GM12878 (cell line): ENCODE measurements around the gene NBPF26. TPM values are rescaled to one million over a fixed set of nuclear protein-coding genes. Genes with fewer than 3 reads are reported as not detected.
"Not testable (repeated sequence)": the region's sequence is repeated elsewhere in the genome, so short reads cannot be mapped to it uniquely, and the experiment has no call there.

ENCODE experiments used
- ATAC-seq: fragments of 200-7000 bp; cut with Tn5 transposase; 3 replicates; pipeline ENCODE4 v1.9.1; 2020; ENCODE audit warnings: mild to moderate bottlenecking, moderate library complexity
- BruUV-seq: library from RNA; stranded (reverse); fragments of 400-500 nt; replicated peaks from 2 replicates; lab custom pipeline; 2021; lab: Mats Ljungman, UMichigan
- CTCF ChIA-PET: fragments of 300-600 bp; sonication (Branson Sonifier 250); formaldehyde crosslinking; extraction: SDS; loops from one replicate; lab custom pipeline; 2021; ENCODE audit warnings: inconsistent platforms; lab: Yijun Ruan, JAX
- POLR2A ChIA-PET: fragments of 350-600 bp; formaldehyde crosslinking; extraction: SDS; loops from one replicate; lab custom pipeline; 2021; ENCODE audit warnings: inconsistent platforms; lab: Charles Lee
- RAD21 ChIA-PET: fragments of 300-600 bp; sonication (Branson Sonifier 250); formaldehyde crosslinking; loops from one replicate; lab custom pipeline; 2023; ENCODE audit warnings: antibody characterized with exemption; ENCODE audit not compliant: unreplicated experiment; lab: Charles Lee
- SMC1A ChIA-PET: fragments of 300-600 bp; sonication (Branson Sonifier 250); formaldehyde crosslinking; loops from one replicate; lab custom pipeline; 2023; ENCODE audit not compliant: unreplicated experiment, uncharacterized antibody; lab: Charles Lee
- DNase-seq: peaks from one replicate; pipeline ENCODE4 v3.0.0-alpha.2; 2011; ENCODE audit warnings: low read depth, low spot score
- FAIRE-seq: peaks from 3 replicates; lab custom pipeline; 2011; peaks lifted over from hg19 to GRCh38; lab: Jason Lieb, UNC
- H2AFZ ChIP-seq: 2 replicates; pipeline ENCODE4 v1.6.0; 2011; ENCODE audit warnings: low read depth, low read length, control low read depth; ENCODE audit not compliant: control insufficient read depth
- H3K27ac ChIP-seq: 2 replicates; pipeline ENCODE4 v1.5.1; 2011; ENCODE audit warnings: control low read depth; ENCODE audit not compliant: control insufficient read depth, insufficient read depth
- H3K27me3 ChIP-seq, 2 experiments: replicated peaks in 1 of 2; 2 replicates each; pipeline versions ENCODE4 v1.6.0 to v1.6.1; 2011; ENCODE audit warnings: low read length in 1 of 2; ENCODE audit not compliant: control insufficient read depth in 2 of 2, insufficient read depth in 2 of 2
- H3K36me3 ChIP-seq, 2 experiments: 2 replicates each; pipeline ENCODE4 v1.5.1; 2011; ENCODE audit warnings: low read length in 1 of 2; ENCODE audit not compliant: control insufficient read depth in 2 of 2, insufficient read depth in 2 of 2
- H3K4me1 ChIP-seq: 2 replicates; pipeline ENCODE4 v1.6.1; 2011; ENCODE audit warnings: mild to moderate bottlenecking, low read length, moderate library complexity, mixed read lengths; ENCODE audit not compliant: control insufficient read depth, insufficient read depth
- H3K4me2 ChIP-seq: 2 replicates; pipeline ENCODE4 v1.6.0; 2011; ENCODE audit warnings: control low read depth; ENCODE audit not compliant: control insufficient read depth, insufficient read depth
- H3K4me3 ChIP-seq: fragments of 200-600 bp; sonication (generic); 2 replicates; pipeline ENCODE4 v1.5.1; 2016
- H3K79me2 ChIP-seq: 2 replicates; pipeline ENCODE4 v1.6.0; 2011; ENCODE audit warnings: low read length; ENCODE audit not compliant: control insufficient read depth, insufficient read depth
- H3K9ac ChIP-seq: 2 replicates; pipeline ENCODE4 v1.8.0; 2011; ENCODE audit warnings: low read length, control low read depth, mixed read lengths; ENCODE audit not compliant: control insufficient read depth, insufficient read depth
- H3K9me3 ChIP-seq: replicated peaks from 3 replicates; pipeline ENCODE4 v1.5.1; 2011; ENCODE audit warnings: mild to moderate bottlenecking, low read length; ENCODE audit not compliant: control insufficient read depth, insufficient read depth
- H4K20me1 ChIP-seq: 2 replicates; pipeline ENCODE4 v1.6.0; 2011; ENCODE audit not compliant: control insufficient read depth, insufficient read depth
- CEBPB ChIP-seq, 2 experiments: fragments of 150-350 bp in 1 of 2; IDR thresholded peaks; 2 replicates each; pipeline ENCODE4 v1.6.1; 2012 to 2014; ENCODE audit warnings: low read depth in 2 of 2, low read length in 2 of 2, borderline replicate concordance in 1 of 2, inconsistent platforms in 1 of 2
- DPF2 ChIP-seq: fragments of 450-650 bp; IDR thresholded peaks from 2 replicates; pipeline ENCODE4 v1.6.1; 2017; ENCODE audit warnings: mild to moderate bottlenecking
- EGR1 ChIP-seq, 2 experiments: IDR thresholded peaks; 1 replicate in 1 of 2; 2 replicates in 1 of 2; pipeline ENCODE4 v1.6.1; 2011 to 2012; ENCODE audit warnings: low read depth in 2 of 2, low read length in 2 of 2, borderline replicate concordance in 1 of 2, mild to moderate bottlenecking in 1 of 2, moderate library complexity in 1 of 2
- ESRRA ChIP-seq: IDR thresholded peaks from 2 replicates; pipeline ENCODE4 v1.6.1; 2012; ENCODE audit warnings: mild to moderate bottlenecking, low read length, improper control_type of control experiment
- EZH2 ChIP-seq: IDR thresholded peaks from 2 replicates; pipeline ENCODE4 v1.6.1; 2012; ENCODE audit warnings: low read depth, mild to moderate bottlenecking, control low read depth, inconsistent platforms, low read length, borderline replicate concordance; ENCODE audit not compliant: control insufficient read depth
- HDAC6 ChIP-seq: fragments of 200-600 bp; sonication (generic); IDR thresholded peaks from one replicate; pipeline ENCODE4 v1.8.0; 2017; ENCODE audit warnings: antibody characterized with exemption; ENCODE audit not compliant: unreplicated experiment
- IKZF2 ChIP-seq, 2 experiments: fragments of 450-650 bp; IDR thresholded peaks; 2 replicates each; pipeline ENCODE4 v1.6.1; 2017; ENCODE audit warnings: mild to moderate bottlenecking in 2 of 2, moderate library complexity in 2 of 2
- IRF4 ChIP-seq: IDR thresholded peaks from 2 replicates; pipeline ENCODE4 v1.6.1; 2011; ENCODE audit warnings: low read depth, low read length
- JUNB ChIP-seq: IDR thresholded peaks from 2 replicates; pipeline ENCODE4 v1.6.1; 2016; ENCODE audit warnings: antibody characterized with exemption, mild to moderate bottlenecking
- MTA3 ChIP-seq: IDR thresholded peaks from 2 replicates; pipeline ENCODE4 v1.6.1; 2012; ENCODE audit warnings: low read length, inconsistent platforms, borderline replicate concordance
- MXI1 ChIP-seq: fragments of 150-350 bp; IDR thresholded peaks from 2 replicates; pipeline ENCODE4 v1.6.1; 2011; ENCODE audit warnings: low read depth, mild to moderate bottlenecking, inconsistent platforms, low read length, improper control_type of control experiment
- MYB ChIP-seq: fragments of 150-350 bp; IDR thresholded peaks from 2 replicates; pipeline ENCODE4 v1.6.1; 2014; ENCODE audit warnings: mild to moderate bottlenecking, low read depth, low read length, borderline replicate concordance
- RUNX3 ChIP-seq: IDR thresholded peaks from 2 replicates; pipeline ENCODE4 v1.6.1; 2012; ENCODE audit warnings: low read length, inconsistent platforms
- SMAD1 ChIP-seq: fragments of 450-650 bp; IDR thresholded peaks from 2 replicates; pipeline ENCODE4 v1.6.1; 2018; ENCODE audit warnings: mild to moderate bottlenecking, low read depth; ENCODE audit not compliant: partially characterized antibody
- SP1 ChIP-seq: IDR thresholded peaks from one replicate; pipeline ENCODE4 v1.6.1; 2011; ENCODE audit warnings: low read depth, low read length
- TCF12 ChIP-seq: IDR thresholded peaks from 2 replicates; pipeline ENCODE4 v1.6.1; 2011; ENCODE audit warnings: low read depth, mild to moderate bottlenecking, low read length
- YY1 ChIP-seq: IDR thresholded peaks from 2 replicates; pipeline ENCODE4 v1.6.1; 2011; ENCODE audit warnings: low read depth, mild to moderate bottlenecking, low read length
- WGBS: methylation state at CpG from one replicate; pipeline ENCODE4 v1.1.6; 2016; ENCODE audit warnings: low lambda C conversion rate; ENCODE audit not compliant: insufficient replicate concordance, insufficient coverage; ENCODE audit errors: missing lambda C conversion rate; 5-methylcytosine and 5-hydroxymethylcytosine counted together
- in situ Hi-C: fragments of 300-500 bp; cut with MboI; formaldehyde crosslinking; loops from 9 replicates; pipeline ENCODE4 v1.14.3; 2018; ENCODE audit warnings: mixed read lengths
- intact Hi-C: fragments of 100-400 bp; cut with micrococcal nuclease; formaldehyde crosslinking; loops from one replicate; pipeline ENCODE4 v1.14.2; 2022; ENCODE audit not compliant: unreplicated experiment
- polyA plus RNA-seq, 11 experiments: library from polyadenylated mRNA; depleted of rRNA in 4 of 11; unstranded in 6 of 11; stranded (reverse) in 5 of 11; fragments of >200 nt; fragmentation: Nextera tagmentation in 4 of 11; fragmentation: Illumina TruSeq in 1 of 11; extraction: Ambion mirVana in 4 of 11; extraction: Trizol in 1 of 11; gene quantifications; 1 replicate in 1 of 11; 2 replicates in 10 of 11; pipeline versions ENCODE4 v1.2.1 to v1.2.3, GENCODE V29; 2011 to 2016; ENCODE audit warnings: inconsistent platforms in 2 of 11, missing spikeins in 2 of 11, low read depth in 1 of 11
- total RNA-seq, 4 experiments: library from RNA; depleted of rRNA in 3 of 4; stranded (reverse); fragments of >200 nt in 3 of 4; fragmentation: Illumina TruSeq in 1 of 4; extraction: Trizol in 1 of 4; gene quantifications; 2 replicates each; pipeline versions ENCODE4 v1.2.1 to v1.2.3, GENCODE V29; 2013 to 2021
- TF ChIP-seq, protein P1 (sequence below): IDR thresholded peaks from 2 replicates; pipeline ENCODE4 v1.6.1; 2012; ENCODE audit warnings: low read depth, low read length, improper control_type of control experiment
- TF ChIP-seq, protein P2 (sequence below): fragments of 450-650 bp; formaldehyde crosslinking; IDR thresholded peaks from 2 replicates; pipeline ENCODE4 v1.4.0; 2020; ENCODE audit warnings: mild to moderate bottlenecking, moderate library complexity

Gene NBPF26
- total and polyA plus RNA-seq, 10 of the 15 experiments (the other 5 are each of a cell fraction or from before 2014, with no cell fraction given) = 0.21 to 10.7 (median 4.1) TPM

DNA sequence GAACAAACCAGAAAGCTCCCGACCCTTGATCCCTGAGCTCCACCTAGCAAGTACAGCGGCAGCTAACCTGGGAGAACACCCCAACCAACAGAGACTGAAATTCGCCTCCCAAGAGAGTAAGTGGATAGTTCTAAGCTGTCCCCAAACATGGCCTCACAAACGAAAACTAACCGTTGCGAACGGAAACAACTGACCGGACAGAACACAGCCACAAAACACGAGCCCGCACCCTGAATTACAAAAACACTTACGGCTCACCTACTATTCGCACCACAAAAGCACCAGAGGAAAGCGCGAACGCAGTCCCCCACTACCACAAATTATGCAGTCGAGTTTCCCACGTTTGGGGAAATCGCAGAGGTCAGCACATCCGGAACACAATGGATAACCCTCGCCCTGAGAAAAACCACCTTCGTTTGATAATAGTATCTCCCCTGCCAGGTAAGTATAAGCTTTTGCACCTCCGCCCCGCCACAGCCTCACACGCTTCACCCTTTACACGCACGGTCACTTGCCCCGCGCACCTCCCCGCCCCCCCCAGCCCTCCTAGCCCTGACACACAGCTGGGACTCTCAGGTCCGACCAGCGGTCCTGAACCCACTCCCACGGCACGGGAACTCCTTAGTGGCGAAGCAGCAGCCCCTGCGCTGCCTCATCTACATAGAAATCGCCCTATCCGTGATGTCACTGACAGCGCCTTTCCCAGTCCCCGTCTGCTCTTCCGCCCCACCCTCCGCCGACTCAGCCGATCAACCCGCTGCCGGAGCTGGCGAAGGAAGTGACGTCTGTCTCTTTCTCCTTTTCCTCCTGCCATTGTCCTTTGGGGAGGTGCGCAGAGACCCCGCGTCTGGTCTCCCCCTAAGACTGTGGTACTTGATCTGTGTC, 127.0 kb downstream of the NBPF26 start:
- peak overlapping the region; percentile 51; the same call in 1 of the 2 replicates for H3K9ac ChIP-seq
- TF ChIP-seq SP1 = peak; percentile 40
- TF ChIP-seq EGR1 (IDR thresholded peaks at IDR 0.05; ENCODE audit: borderline replicate concordance in 1 of 2, low read depth in 2 of 2, low read length in 2 of 2) = peak in 1 of 2 experiments; percentile 92; a peak in 2 of 3 replicates
- TF ChIP-seq HDAC6 = peak; percentile 93
- peak; percentile 16; the same call in 1 of the 2 replicates for TF ChIP-seq ESRRA
- peak; percentile 92 for TF ChIP-seq TCF12
- peak; percentile 86 for TF ChIP-seq RUNX3
- peak; percentile 78; the same call in 1 of the 2 replicates for TF ChIP-seq IRF4
- TF ChIP-seq CEBPB (IDR thresholded peaks at IDR 0.05; ENCODE audit: borderline replicate concordance in 1 of 2, low read depth in 2 of 2, low read length in 2 of 2) = peak in 1 of 2 experiments; percentile 86; a peak in 2 of 4 replicates
- TF ChIP-seq, protein P1, sequence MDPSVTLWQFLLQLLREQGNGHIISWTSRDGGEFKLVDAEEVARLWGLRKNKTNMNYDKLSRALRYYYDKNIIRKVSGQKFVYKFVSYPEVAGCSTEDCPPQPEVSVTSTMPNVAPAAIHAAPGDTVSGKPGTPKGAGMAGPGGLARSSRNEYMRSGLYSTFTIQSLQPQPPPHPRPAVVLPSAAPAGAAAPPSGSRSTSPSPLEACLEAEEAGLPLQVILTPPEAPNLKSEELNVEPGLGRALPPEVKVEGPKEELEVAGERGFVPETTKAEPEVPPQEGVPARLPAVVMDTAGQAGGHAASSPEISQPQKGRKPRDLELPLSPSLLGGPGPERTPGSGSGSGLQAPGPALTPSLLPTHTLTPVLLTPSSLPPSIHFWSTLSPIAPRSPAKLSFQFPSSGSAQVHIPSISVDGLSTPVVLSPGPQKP = 0 out of 2 replicates have a peak, but pooled peaks have one; percentile 11
- TF ChIP-seq MXI1 = peak; percentile 78; the same call in 1 of the 2 replicates
- peak; percentile 57; the same call in 1 of the 2 replicates for TF ChIP-seq DPF2
- peak; percentile 81 to 82 for TF ChIP-seq IKZF2 (IDR thresholded peaks at IDR 0.05)
- TF ChIP-seq MTA3 = peak; percentile 100
- TF ChIP-seq SMAD1 = peak; percentile 99
- TF ChIP-seq YY1 = peak; percentile 88
- peak; percentile 56 for TF ChIP-seq JUNB
- TF ChIP-seq EZH2 = 0 out of 2 replicates have a peak, but pooled peaks have one; percentile 66
- peak; percentile 95 for TF ChIP-seq MYB
- TF ChIP-seq, protein P2, sequence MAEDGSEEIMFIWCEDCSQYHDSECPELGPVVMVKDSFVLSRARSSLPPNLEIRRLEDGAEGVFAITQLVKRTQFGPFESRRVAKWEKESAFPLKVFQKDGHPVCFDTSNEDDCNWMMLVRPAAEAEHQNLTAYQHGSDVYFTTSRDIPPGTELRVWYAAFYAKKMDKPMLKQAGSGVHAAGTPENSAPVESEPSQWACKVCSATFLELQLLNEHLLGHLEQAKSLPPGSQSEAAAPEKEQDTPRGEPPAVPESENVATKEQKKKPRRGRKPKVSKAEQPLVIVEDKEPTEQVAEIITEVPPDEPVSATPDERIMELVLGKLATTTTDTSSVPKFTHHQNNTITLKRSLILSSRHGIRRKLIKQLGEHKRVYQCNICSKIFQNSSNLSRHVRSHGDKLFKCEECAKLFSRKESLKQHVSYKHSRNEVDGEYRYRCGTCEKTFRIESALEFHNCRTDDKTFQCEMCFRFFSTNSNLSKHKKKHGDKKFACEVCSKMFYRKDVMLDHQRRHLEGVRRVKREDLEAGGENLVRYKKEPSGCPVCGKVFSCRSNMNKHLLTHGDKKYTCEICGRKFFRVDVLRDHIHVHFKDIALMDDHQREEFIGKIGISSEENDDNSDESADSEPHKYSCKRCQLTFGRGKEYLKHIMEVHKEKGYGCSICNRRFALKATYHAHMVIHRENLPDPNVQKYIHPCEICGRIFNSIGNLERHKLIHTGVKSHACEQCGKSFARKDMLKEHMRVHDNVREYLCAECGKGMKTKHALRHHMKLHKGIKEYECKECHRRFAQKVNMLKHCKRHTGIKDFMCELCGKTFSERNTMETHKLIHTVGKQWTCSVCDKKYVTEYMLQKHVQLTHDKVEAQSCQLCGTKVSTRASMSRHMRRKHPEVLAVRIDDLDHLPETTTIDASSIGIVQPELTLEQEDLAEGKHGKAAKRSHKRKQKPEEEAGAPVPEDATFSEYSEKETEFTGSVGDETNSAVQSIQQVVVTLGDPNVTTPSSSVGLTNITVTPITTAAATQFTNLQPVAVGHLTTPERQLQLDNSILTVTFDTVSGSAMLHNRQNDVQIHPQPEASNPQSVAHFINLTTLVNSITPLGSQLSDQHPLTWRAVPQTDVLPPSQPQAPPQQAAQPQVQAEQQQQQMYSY = peak; percentile 100

More for the DNA sequence above, 127.0 kb downstream of the NBPF26 start:
- intact Hi-C loops = loop anchor here (10.0 kb wide), 1 partner anchor 94 kb away; no protein-coding TSS in a partner anchor
- TSS peak; percentile 100 for BruUV-seq
- in situ Hi-C loops, H3K9me3 ChIP-seq, H3K27me3 ChIP-seq, RAD21 ChIA-PET, H3K36me3 ChIP-seq, FAIRE-seq, H3K79me2 ChIP-seq, H3K4me1 ChIP-seq, DNase-seq, SMC1A ChIA-PET, H4K20me1 ChIP-seq, CTCF ChIA-PET: not testable (repeated sequence)
- Histone ChIP-seq H3K27ac (peak overlapping the region; percentile 58), H3K4me2 (peak overlapping the region; percentile 48), H2AFZ (peak overlapping the region; percentile 74), H3K4me3 (peak overlapping the region; percentile 39; the same call in 1 of the 2 replicates)
- under 1% methylated on average over 47 of the region's 50 CpGs for WGBS
- POLR2A ChIA-PET = interaction anchor here (0.6 kb wide), 1 partner anchor 91 kb away, joined by 3 read pairs; no protein-coding TSS in a partner anchor
- peak; percentile 93 for ATAC-seq
